SK-N-MC (cell line): Measurements from ENCODE around the gene TMEM205.

Source experiments
- EZH2 ChIP-seq: fragments of 200-600 bp; sonication (generic); IDR thresholded peaks from one replicate; pipeline ENCODE4 v1.6.1; 2017; ENCODE audit warnings: antibody characterized with exemption
- FOXP2 ChIP-seq: optimal IDR thresholded peaks from 2 replicates; pipeline ENCODE3; 2011; ENCODE audit warnings: mild to moderate bottlenecking, moderate library complexity; ENCODE audit not compliant: insufficient read depth; ENCODE audit errors: extremely low read length, control extremely low read depth
- POLR2AphosphoS5 ChIP-seq: IDR thresholded peaks from 2 replicates; pipeline ENCODE4 v1.6.1; 2012; ENCODE audit warnings: mild to moderate bottlenecking, low read depth, low read length, borderline replicate concordance

GRCh38 chr19:11378319-11379189 lies 32.5 kb upstream of the TMEM205 start:
- TF ChIP-seq POLR2AphosphoS5 (no peak), EZH2 (no peak), FOXP2 (no peak)
